Stimulated activated CD4-positive, alpha-beta T cell treated with anti-CD3 and anti-CD28 coated beads, Interleukin-1b, Interleukin-23, amount 100 ng/mL, for 24 hours (primary cell): ENCODE data around the gene TEX19.

Experiments used
- DNase-seq, 4 experiments: peaks; one replicate each; pipeline ENCODE4 v3.0.0-alpha.2; 2020; ENCODE audit warnings: low read depth in 4 of 4, low spot score in 1 of 4

TEX19 gene

DNA sequence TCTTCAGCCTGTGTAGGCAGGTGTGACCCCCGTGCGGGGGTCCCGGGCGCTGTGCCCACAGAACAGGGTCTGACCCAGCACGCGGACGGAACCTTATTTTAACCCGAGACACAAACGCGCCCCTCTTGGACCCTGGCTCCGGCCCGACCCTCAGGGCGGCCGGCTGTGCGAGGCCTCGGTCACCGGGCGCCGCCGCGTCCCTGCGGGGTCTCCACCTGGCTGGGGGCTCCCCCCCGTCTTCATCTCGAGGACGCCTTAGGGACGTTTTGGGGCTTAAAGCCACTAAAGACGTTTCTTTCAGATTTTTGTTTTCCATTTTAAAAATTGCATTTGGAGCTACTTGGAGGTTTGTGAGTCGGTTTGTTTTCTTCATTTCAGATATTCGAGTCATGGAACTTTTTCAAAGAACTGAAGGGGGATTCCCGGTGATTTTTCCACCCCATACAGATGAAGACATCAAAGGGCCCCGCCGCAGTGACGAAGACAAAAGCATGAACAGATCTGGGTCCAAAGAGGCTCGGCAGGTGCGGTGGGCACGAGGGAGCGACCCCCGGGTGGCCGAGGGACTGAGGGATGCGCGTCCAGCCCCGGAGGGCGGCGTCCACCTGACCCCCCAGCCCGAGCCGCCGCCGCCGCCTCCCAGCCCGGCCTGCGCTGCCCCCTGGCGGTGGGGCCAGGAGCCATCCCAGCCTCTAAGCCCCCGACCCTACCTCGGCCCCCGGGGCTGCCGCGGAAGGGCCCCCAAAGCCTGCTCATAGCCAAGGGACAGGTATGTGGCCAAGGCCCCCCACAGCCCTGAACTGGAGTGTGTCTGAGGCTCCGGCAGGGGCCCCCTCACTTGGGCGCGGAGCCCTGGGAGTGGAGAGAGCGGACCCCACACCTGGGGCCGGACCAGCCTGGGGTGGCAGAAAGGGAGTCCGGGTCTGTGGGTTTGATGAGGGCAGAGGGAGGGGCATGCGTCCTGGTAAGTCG is 37.8 kb upstream of the TEX19 start:
- peak in 3 of 4 experiments; percentile 63 to 79 (median 74) for DNase-seq

- no peak for DNase-seq
Observed at GRCh38 chr17:82321947-82322466, 37.0 kb upstream of the TEX19 start.

DNA sequence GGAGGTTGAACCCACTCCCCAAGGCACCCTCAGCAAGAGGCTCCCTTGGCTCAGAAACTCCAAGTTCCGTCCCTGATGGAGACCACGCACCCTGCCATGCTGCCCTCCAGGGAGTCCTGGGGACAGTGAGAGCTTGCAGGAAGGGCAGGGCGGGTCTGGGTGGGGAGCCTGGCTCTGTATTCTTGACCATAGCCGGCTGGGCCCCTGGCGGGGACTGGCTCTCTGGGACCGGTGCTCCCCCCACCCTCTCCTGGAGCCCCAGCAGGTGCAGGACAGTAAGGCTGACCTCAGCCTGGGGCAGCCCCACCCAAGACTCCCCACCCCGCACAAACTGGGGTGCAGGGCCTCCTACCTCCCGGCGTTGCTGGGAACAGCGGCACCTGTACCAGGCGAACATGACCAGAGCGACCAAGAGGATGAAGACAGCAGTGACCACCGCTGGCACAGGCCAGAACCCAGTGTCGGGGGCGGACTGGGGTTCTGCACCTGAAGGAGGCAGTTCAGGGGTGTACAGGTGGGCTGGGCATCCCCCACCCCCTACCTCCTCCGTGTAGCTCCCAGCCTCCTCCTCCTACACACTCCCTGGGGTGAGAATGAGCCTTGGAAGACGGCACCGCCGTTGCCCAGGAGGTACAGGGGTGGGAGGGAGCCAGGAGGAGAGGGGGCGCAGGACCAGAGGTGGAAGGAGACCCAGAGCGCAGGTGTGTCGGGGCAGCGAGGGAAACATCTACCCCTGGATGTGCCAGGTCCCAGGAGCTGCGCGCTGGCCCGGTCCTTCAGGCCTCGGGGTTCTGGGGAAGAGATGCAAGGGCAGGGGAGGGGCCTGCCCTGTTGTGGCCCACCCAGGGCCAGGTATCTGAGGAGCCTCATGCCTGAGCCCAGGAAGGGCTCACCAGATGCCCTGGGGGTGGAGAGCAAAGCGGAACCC is 36.3 kb upstream of the TEX19 start:
- DNase-seq: no peak

GRCh38 chr17:82323514-82324234 is 35.4 kb upstream of the TEX19 start:
- no peak for DNase-seq

DNA sequence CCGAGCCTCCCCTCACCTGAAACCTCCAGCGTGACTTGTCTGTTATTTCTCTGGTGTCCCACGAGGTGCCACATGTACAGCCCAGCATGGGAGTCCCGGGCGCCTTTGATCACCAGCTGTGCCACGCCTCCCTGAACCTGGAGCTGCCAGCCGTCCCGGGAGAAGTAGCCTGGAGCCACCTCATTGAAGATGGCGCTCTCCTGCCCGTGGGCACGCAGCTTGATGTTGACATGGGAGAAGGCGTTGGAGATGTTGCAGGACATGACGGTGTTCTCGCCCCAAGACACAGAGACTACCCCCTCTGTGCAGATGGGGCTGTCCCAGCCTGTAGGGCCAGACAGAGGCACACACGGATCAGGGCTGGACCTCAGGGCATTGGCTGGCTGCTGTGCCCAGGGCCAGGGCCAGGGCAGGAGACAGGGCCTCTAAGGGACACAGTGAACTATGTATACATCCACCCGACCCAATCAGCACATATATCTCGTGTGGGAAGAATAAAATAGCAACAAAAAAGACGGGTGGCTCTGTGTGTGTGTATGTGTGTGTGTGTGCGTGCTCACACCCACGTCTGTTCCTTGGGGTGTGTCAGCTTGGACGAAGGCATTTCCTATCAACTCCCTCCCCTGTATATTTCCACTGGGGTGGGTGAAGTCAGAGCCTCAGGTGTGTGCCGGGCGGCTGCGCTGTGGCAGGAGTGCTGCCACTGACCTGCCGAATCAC is 34.3 kb upstream of the TEX19 start:
- DNase-seq: no peak

- DNase-seq: no peak
Observed at GRCh38 chr17:82325286-82326180, 33.5 kb upstream of the TEX19 start.

DNA sequence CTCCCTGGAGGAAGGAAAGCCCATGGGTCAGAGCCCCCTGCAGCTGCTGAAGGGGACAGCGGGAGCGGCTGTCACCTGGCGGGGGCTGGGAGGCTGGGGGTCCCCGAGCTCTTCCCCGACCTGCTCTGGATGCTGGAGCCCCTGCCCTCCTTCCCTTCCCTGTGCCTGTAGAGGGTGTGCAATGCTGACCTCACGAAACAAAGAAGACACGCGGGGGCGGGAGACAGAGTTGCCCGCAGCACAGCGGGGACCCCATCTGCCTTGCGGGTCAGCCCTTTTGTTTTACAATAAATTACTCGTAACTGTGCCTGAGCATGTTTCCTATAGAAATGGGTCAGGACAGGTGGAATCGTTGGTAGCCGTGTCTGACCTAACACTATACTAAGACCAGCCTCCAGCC is 31.8 kb upstream of the TEX19 start:
- DNase-seq: no peak

DNA sequence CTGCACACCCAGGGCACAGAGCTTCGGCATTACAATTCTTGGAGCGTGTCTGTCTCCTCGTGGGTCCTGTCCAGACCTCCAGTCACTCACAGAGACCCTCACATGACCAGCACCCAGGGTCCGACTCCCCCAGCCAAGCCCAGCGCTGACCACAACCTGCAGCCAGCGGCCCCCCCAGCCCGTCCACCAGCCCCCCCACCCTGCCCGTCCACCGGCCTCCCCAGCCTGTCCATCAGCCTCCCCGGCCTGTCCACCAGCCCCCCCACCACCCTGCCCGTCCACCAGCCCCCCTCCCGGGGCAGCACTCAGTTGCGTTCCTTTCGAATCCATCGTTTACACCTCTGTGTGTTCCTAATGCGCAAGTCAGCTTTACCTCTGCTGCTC is 31.3 kb upstream of the TEX19 start:
- no peak for DNase-seq

DNA sequence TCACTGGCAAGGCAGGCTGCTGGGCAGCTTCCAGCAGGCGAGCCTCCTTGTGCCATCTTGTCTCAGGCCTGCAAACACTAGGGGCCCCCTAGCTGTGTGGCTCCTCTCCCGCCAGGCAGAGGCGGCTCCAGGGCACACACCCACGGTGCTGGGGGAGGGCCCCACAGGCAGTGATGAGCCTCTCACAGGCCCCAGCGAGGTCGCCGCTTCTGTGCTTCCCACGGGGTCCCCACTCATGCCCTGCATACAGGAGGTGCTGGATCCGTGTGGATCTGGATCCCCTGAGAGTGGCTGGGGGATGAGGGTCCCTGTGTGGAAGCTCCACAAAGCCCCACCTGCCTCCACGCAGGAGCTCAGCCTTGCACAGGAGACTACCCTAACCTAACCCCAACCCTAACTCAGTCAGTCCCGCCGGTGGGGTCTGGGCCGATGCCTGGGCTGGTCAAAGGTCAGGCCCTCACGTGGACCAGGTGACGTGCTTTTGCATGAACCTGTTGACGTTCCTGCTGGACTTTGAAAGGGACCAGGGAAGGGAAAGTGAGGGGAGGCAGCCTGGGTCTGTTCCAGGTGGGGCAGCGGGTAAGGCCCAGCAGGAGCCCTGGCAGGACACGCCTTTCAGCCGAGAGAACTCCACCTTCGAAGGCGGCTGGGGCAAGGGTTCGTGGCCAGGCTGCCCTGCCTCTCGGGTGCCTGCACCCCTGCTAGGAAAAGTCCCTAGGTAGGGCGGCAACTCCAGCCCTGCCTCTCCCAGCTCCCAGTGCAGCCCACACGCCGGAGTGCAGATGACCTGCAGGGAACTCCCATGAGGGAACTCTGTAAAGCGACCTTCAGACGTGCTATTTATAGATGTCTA is 30.7 kb upstream of the TEX19 start:
- no peak for DNase-seq

DNA sequence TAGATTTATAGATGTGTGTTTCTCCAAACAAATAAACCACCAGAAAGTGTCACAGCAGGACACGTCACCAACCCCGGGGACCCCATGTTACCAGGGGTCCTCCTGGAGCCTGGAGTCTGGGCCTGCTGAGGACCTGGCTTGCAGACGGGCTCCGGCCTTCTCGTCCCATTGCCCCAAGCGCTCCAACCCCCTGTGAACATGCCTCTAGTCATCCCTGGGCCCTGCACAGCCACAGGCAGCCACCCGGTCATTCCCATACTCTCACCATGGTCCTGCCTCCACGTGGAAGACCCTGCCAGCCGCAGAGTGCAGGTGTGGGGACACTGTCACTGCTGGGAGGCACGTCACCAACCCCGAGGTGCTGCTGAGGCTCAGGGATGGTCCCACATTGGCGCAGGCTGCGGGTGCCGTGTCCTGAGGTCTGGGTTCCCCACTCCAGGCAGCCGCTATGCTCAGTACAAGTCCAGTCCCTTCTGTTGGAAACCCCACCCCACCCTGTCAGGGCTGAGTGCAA is 30.0 kb upstream of the TEX19 start:
- no peak for DNase-seq

GRCh38 chr17:82329683-82330321 is 29.2 kb upstream of the TEX19 start:
- DNase-seq: no peak

GRCh38 chr17:82330322-82331239 is 28.5 kb upstream of the TEX19 start:
- DNase-seq: no peak

GRCh38 chr17:82331345-82331939 is 27.6 kb upstream of the TEX19 start:
- no peak for DNase-seq

DNA sequence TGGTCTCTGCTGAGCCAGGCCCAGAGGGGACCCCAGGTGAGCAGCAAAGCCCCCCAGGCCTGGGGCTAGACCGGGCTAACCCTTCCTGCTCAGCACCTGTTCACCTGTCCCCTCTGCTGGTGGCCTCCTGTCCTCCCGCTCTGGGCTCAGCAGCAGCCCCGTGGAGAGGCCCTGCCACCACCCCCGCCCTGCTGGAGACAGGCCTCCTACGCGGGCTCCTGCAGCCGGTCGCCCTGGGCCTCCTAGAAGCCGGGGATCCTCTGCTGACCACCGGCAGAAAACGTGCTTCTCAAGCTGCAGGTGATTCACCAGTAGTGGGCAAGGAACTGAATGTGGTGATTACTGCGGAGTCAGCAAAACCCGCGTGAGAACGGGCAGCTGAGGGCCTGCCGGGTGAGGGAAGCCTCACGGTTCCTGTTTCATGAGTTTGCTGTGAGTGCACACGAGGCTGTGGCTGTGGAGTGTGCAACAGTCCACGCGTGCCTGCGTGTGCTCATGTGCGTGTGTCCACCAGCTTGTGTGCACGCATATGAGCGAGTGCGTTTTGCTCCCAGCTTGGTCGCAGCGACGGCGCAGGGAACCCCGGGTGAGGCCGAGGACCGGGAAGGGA is 26.3 kb upstream of the TEX19 start:
- no peak for DNase-seq

- DNase-seq: no peak
Observed at GRCh38 chr17:82333279-82334171, 25.5 kb upstream of the TEX19 start, which contains the start of gene SECTM1. SECTM1 (minus strand) TSS chr17:82333766; CDS start chr17:82327240, 6,526 bp downstream.
